ENCODE data around the gene ZEB2.

Gene ZEB2

GRCh38 chr2:144522897-144523595 is 3.1 kb upstream of the ZEB2 start:
- no peak for DNase-seq (ENCODE audit: extremely low read depth, insufficient read length)
- no peak overlapping the region; the same call in 1 of the 2 replicates for H3K4me3 ChIP-seq (replicated peaks; ENCODE audit: low read depth, low read length)
- peaks cover 4% of the 10 kb centered on the region for H3K27me3 ChIP-seq (replicated peaks; ENCODE audit: control insufficient read depth, insufficient read depth, low read length)
- TF ChIP-seq CTCF (IDR thresholded peaks at IDR 0.05; ENCODE audit: insufficient read depth, low read length, poor library complexity, severe bottlenecking) = no peak
- no peaks in the 10 kb centered on the region for H3K36me3 ChIP-seq (ENCODE audit: control insufficient read depth, insufficient read depth, low read length)

- peaks cover 4% of the 10 kb centered on the region for H3K27me3 ChIP-seq (replicated peaks; ENCODE audit: control insufficient read depth, insufficient read depth, low read length)
- no peak overlapping the region for H3K4me3 ChIP-seq (replicated peaks; ENCODE audit: low read depth, low read length)
- H3K36me3 ChIP-seq (ENCODE audit: control insufficient read depth, insufficient read depth, low read length) = no peaks in the 10 kb centered on the region
- no peak for DNase-seq (ENCODE audit: extremely low read depth, insufficient read length)
- TF ChIP-seq CTCF (IDR thresholded peaks at IDR 0.05; ENCODE audit: insufficient read depth, low read length, poor library complexity, severe bottlenecking) = no peak
Measured at GRCh38 chr2:144522176-144522896, 2.4 kb upstream of the ZEB2 start.

- no peaks in the 10 kb centered on the region for H3K36me3 ChIP-seq (ENCODE audit: control insufficient read depth, insufficient read depth, low read length)
- peaks cover 4% of the 10 kb centered on the region for H3K27me3 ChIP-seq (replicated peaks; ENCODE audit: control insufficient read depth, insufficient read depth, low read length)
- no peak for TF ChIP-seq CTCF (IDR thresholded peaks at IDR 0.05; ENCODE audit: insufficient read depth, low read length, poor library complexity, severe bottlenecking)
- DNase-seq (ENCODE audit: extremely low read depth, insufficient read length) = no peak
- H3K4me3 ChIP-seq (replicated peaks; ENCODE audit: low read depth, low read length) = no peak overlapping the region
Measured at GRCh38 chr2:144521686-144522085, 1.8 kb upstream of the ZEB2 start.

- Histone ChIP-seq H3K36me3 (ENCODE audit: control insufficient read depth, insufficient read depth, low read length) (no peaks in the 10 kb centered on the region), H3K4me3 (replicated peaks; ENCODE audit: low read depth, low read length) (no peak overlapping the region), H3K27me3 (replicated peaks; ENCODE audit: control insufficient read depth, insufficient read depth, low read length) (peaks cover 4% of the 10 kb centered on the region)
- no peak for TF ChIP-seq CTCF (IDR thresholded peaks at IDR 0.05; ENCODE audit: insufficient read depth, low read length, poor library complexity, severe bottlenecking)
- no peak for DNase-seq (ENCODE audit: extremely low read depth, insufficient read length)
Measured at GRCh38 chr2:144520756-144521487, 1.0 kb upstream of the ZEB2 start.

GRCh38 chr2:144519597-144519933 is 354 bp downstream of the ZEB2 start:
- TF ChIP-seq CTCF (IDR thresholded peaks at IDR 0.05; ENCODE audit: insufficient read depth, low read length, poor library complexity, severe bottlenecking) = no peak
- no peak overlapping the region for H3K4me3 ChIP-seq (replicated peaks; ENCODE audit: low read depth, low read length)
- no peaks in the 10 kb centered on the region for H3K36me3 ChIP-seq (ENCODE audit: control insufficient read depth, insufficient read depth, low read length)
- no peak for DNase-seq (ENCODE audit: extremely low read depth, insufficient read length)
- H3K27me3 ChIP-seq (replicated peaks; ENCODE audit: control insufficient read depth, insufficient read depth, low read length) = peaks cover 9% of the 10 kb centered on the region
